DOHH2 (cell line): Measurements from ENCODE around the gene ONECUT3.

Source experiments
- H3F3A ChIP-seq: fragments of 200-600 bp; sonication (generic), shearing (Covaris generic); 2 replicates; pipeline ENCODE4 v1.6.0; 2016; ENCODE audit warnings: antibody characterized with exemption, mild to moderate bottlenecking; ENCODE audit not compliant: control insufficient read depth, insufficient read depth
- H3K27ac ChIP-seq: fragments of 200-600 bp; sonication (generic); 2 replicates; pipeline ENCODE4 v1.5.1; 2014; ENCODE audit warnings: low read depth, mild to moderate bottlenecking, low read length, moderate library complexity
- H3K27me3 ChIP-seq: fragments of 200-600 bp; sonication (generic); 2 replicates; pipeline ENCODE4 v1.6.1; 2014; ENCODE audit warnings: mild to moderate bottlenecking, low read length, mixed read lengths; ENCODE audit not compliant: control insufficient read depth
- H3K36me3 ChIP-seq: fragments of 200-600 bp; sonication (generic); 2 replicates; pipeline ENCODE4 v1.6.1; 2014; ENCODE audit warnings: mild to moderate bottlenecking, low read length, moderate library complexity, mixed read lengths; ENCODE audit not compliant: control insufficient read depth
- H3K4me1 ChIP-seq: fragments of 200-600 bp; sonication (generic); 2 replicates; pipeline ENCODE4 v1.6.1; 2014; ENCODE audit warnings: mild to moderate bottlenecking, low read length, mixed read lengths; ENCODE audit not compliant: control insufficient read depth
- H3K4me2 ChIP-seq: fragments of 200-600 bp; sonication (generic); 2 replicates; pipeline ENCODE4 v1.6.0; 2014; ENCODE audit warnings: mild to moderate bottlenecking, low read length, moderate library complexity
- H3K4me3 ChIP-seq: fragments of 200-600 bp; sonication (generic); 2 replicates; pipeline ENCODE4 v1.5.1; 2014; ENCODE audit warnings: mild to moderate bottlenecking, low read length, mixed read lengths
- H3K79me2 ChIP-seq: fragments of 200-600 bp; sonication (generic); 2 replicates; pipeline ENCODE4 v1.6.1; 2014; ENCODE audit warnings: mild to moderate bottlenecking, low read length, mixed read lengths; ENCODE audit not compliant: control insufficient read depth
- H3K9me2 ChIP-seq: fragments of 200-600 bp; sonication (generic); replicated peaks from 2 replicates; pipeline ENCODE4 v1.6.1; 2014; ENCODE audit warnings: mild to moderate bottlenecking, low read length, mixed read lengths; ENCODE audit not compliant: control insufficient read depth
- H3K9me3 ChIP-seq: fragments of 200-600 bp; sonication (generic); 2 replicates; pipeline ENCODE4 v1.6.1; 2014; ENCODE audit warnings: antibody characterized with exemption, low read length, mixed read lengths; ENCODE audit not compliant: control insufficient read depth, insufficient read depth
- H4K20me1 ChIP-seq: fragments of 200-600 bp; sonication (generic); 2 replicates; pipeline ENCODE4 v1.6.0; 2014; ENCODE audit warnings: low read depth, mild to moderate bottlenecking, antibody characterized with exemption, low read length, moderate library complexity; ENCODE audit not compliant: control insufficient read depth, insufficient read depth
- CTCF ChIP-seq: fragments of 200-600 bp; sonication (generic); IDR thresholded peaks from one replicate; pipeline ENCODE4 v1.5.1; 2014; ENCODE audit warnings: antibody characterized with exemption, mild to moderate bottlenecking, low read depth, low read length; ENCODE audit not compliant: poor library complexity, severe bottlenecking
- EZH2phosphoT487 ChIP-seq: fragments of 200-600 bp; sonication (generic); IDR thresholded peaks from 2 replicates; pipeline ENCODE4 v1.6.1; 2017; ENCODE audit warnings: borderline replicate concordance, mild to moderate bottlenecking, antibody characterized with exemption, low read length, moderate library complexity, mixed read lengths

ONECUT3 gene

GRCh38 chr19:1719519-1719918, 33.8 kb upstream of the ONECUT3 start:
- Histone ChIP-seq H3K27ac (no peak overlapping the region), H3K4me3 (no peak overlapping the region), H4K20me1 (no peaks in the 10 kb centered on the region), H3K9me3 (no peaks in the 10 kb centered on the region), H3K27me3 (peaks cover 13% of the 10 kb centered on the region), H3K4me2 (no peak overlapping the region), H3K4me1 (no peaks in the 10 kb centered on the region), H3K36me3 (no peaks in the 10 kb centered on the region), H3F3A (no peaks in the 10 kb centered on the region), H3K79me2 (no peaks in the 10 kb centered on the region), H3K9me2 (no peaks in the 10 kb centered on the region)
- TF ChIP-seq EZH2phosphoT487 = no peak
- no peak for TF ChIP-seq CTCF

DNA sequence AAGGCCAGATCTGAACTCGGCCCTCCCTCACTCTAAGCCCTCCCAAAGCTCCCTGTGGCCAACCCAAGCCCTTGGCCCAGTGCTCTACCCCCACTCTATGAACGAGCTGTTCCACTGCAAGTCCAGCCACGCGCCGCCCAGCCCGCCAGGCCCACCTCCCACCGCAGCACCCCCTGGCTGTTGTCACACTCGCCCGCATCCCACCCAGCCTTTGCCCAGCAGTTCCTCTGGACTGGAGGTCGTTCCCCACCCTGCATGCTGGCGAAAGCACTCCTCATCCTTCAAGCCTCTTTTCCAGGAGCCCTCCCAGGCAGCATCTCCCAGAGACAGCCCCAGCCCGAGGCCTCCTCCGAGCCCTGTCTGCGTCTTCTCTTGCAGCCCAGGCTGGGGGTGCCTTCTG, 33.1 kb upstream of the ONECUT3 start:
- H3K4me2 ChIP-seq = no peak overlapping the region
- no peaks in the 10 kb centered on the region for H4K20me1 ChIP-seq
- no peaks in the 10 kb centered on the region for H3K79me2 ChIP-seq
- TF ChIP-seq EZH2phosphoT487 (no peak), CTCF (no peak)
- no peak overlapping the region for H3K27ac ChIP-seq
- no peaks in the 10 kb centered on the region for H3K4me1 ChIP-seq
- H3K36me3 ChIP-seq = no peaks in the 10 kb centered on the region
- H3K9me3 ChIP-seq = no peaks in the 10 kb centered on the region
- H3K27me3 ChIP-seq = peaks cover 13% of the 10 kb centered on the region
- H3F3A ChIP-seq = no peaks in the 10 kb centered on the region
- H3K4me3 ChIP-seq = no peak overlapping the region
- H3K9me2 ChIP-seq = no peaks in the 10 kb centered on the region

DNA sequence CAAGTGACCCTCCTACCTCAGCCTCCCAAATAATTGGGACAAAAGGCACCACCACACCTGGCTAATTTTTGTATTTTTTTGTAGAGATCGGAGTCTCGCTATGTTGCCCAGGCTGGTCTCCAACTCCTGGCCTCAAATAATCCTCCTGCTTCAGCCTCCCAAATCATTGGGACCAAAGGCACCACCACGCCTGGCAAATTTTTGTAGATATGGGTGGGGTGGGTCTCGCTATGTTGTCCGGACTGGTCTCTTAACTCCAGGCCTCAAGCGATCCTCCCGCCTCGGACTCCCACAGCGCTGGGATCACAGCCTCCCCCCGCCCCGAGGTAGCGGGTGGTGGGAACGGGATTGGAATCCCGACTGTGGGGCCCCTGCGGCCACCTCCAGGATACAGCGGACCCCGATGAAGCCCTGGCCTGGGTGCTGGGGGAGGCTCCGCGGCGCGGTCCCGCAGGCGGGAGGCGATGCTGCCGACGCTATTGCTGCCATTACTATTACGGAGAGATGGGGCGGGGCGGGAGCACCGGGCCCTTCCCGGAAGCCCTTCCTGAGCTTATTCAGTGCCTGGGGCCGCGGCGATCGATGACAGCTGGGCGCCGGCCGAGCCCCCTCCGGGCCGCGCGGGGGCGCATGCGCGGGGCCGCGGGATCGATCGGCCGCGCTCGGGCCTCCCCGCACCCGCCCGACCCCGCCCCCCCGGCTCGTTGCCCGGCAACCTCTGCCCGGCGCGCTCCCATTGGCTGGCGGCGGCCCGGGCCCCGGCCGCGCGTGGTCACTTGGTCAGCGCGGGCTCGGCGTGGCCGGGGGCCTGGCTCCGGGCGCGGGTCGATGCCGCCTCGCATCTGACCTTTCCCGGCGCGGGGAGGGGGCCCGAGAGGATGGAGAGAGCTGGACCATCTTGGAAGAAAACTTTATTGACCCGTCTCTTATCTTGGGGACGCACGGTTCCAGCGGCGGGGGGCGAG, 27.9 kb upstream of the ONECUT3 start:
- Histone ChIP-seq H3K4me3 (no peak overlapping the region), H3K79me2 (no peaks in the 10 kb centered on the region), H3K4me2 (no peak overlapping the region), H3K9me2 (no peaks in the 10 kb centered on the region), H3K27ac (no peak overlapping the region), H4K20me1 (no peaks in the 10 kb centered on the region), H3K9me3 (no peaks in the 10 kb centered on the region), H3F3A (no peaks in the 10 kb centered on the region), H3K36me3 (no peaks in the 10 kb centered on the region), H3K27me3 (peaks cover 2% of the 10 kb centered on the region; the same call in 1 of the 2 replicates), H3K4me1 (no peaks in the 10 kb centered on the region)
- TF ChIP-seq EZH2phosphoT487 = no peak
- TF ChIP-seq CTCF = no peak
